Small intestine (tissue), 16 donors: ENCODE results near the gene STUB1. TPM values are rescaled to one million over a fixed set of nuclear protein-coding genes. Genes with fewer than 3 reads are reported as not detected.

Experiments
- DNase-seq, 2 donors: peaks; one replicate each; pipeline versions ENCODE4 v3.0.0 to v3.0.0-alpha.2; 2013
- FAIRE-seq: peaks from 2 replicates; lab custom pipeline; 2012; peaks lifted over from hg19 to GRCh38; lab: Jason Lieb, UNC
- H3K27ac ChIP-seq, 3 donors: one replicate each; pipeline ENCODE4 v1.5.1; 2013; ENCODE audit warnings: low read length in 2 of 3, mild to moderate bottlenecking in 2 of 3, control low read depth in 1 of 3, inconsistent platforms in 1 of 3, low read depth in 1 of 3, moderate library complexity in 1 of 3
- H3K27me3 ChIP-seq, 3 donors: one replicate each; pipeline ENCODE4 v1.6.1; 2013; ENCODE audit warnings: low read length in 3 of 3, inconsistent platforms in 1 of 3; ENCODE audit not compliant: control insufficient read depth in 3 of 3, insufficient read depth in 3 of 3
- H3K36me3 ChIP-seq, 3 donors: one replicate each; pipeline ENCODE4 v1.6.1; 2013; ENCODE audit warnings: low read length in 3 of 3, inconsistent platforms in 1 of 3, low read depth in 1 of 3, mild to moderate bottlenecking in 1 of 3, moderate library complexity in 1 of 3; ENCODE audit not compliant: control insufficient read depth in 3 of 3, insufficient read depth in 2 of 3
- H3K4me1 ChIP-seq, 3 donors: one replicate each; pipeline ENCODE4 v1.6.1; 2013; ENCODE audit warnings: low read length in 2 of 3, inconsistent platforms in 1 of 3, low read depth in 1 of 3, mild to moderate bottlenecking in 1 of 3, moderate library complexity in 1 of 3; ENCODE audit not compliant: control insufficient read depth in 3 of 3, insufficient read depth in 2 of 3
- H3K4me3 ChIP-seq, 3 donors: one replicate each; pipeline ENCODE4 v1.5.1; 2013; ENCODE audit warnings: low read length in 3 of 3, control low read depth in 1 of 3, inconsistent platforms in 1 of 3, low read depth in 1 of 3, mild to moderate bottlenecking in 1 of 3, moderate library complexity in 1 of 3
- H3K9me3 ChIP-seq, 2 donors: one replicate each; pipeline ENCODE4 v1.6.1; 2013; ENCODE audit warnings: low read depth in 1 of 2, low read length in 1 of 2; ENCODE audit not compliant: control insufficient read depth in 2 of 2, insufficient read depth in 1 of 2
- WGBS, 3 donors: extraction: QIAGEN DNeasy Blood & Tissue Kit; methylation state at CpG; one replicate each; pipeline ENCODE4 v1.1.7; 2013; 5-methylcytosine and 5-hydroxymethylcytosine counted together
- long read RNA-seq, 10 donors: transcript quantifications; one replicate each; lab custom pipeline, GENCODE V29; 2026
- polyA plus RNA-seq, 4 donors: library from polyadenylated mRNA; stranded (reverse) in 3 of 4; unstranded in 1 of 4; fragments of 200-250 nt in 3 of 4; fragments of 120-200 nt in 1 of 4; gene quantifications; one replicate each; pipeline versions ENCODE4 v1.2.1 to v1.2.3, GENCODE V29; 2013
- donor health status: healthy with polysubstance abuse.
- donor health status: control.
- donor health status: control.
- donor health status: Bipolar disorder and iron deficiency.
- donor health status: healthy.

STUB1 gene
- 100 to 1,000 TPM in 3 of 4 donors, 10 to 100 TPM in 1; 66.2 to 122 (median 118) TPM for polyA plus RNA-seq
- long read RNA-seq, donor 1: 0 reads
- long read RNA-seq, donor 2, transcript STUB1-201 (7 exons, 1,472 nt): major isoform, 18 of 19 reads
- long read RNA-seq, donor 2, partial matches to known transcripts: 0 of 19 reads
- long read RNA-seq, donor 2, other reads (novel, unspliced or antisense): 0 of 19 reads
- long read RNA-seq, donor 3, transcript STUB1-201 (7 exons, 1,472 nt): major isoform, 19 of 28 reads
- long read RNA-seq, donor 3, partial matches to known transcripts: 5 of 28 reads
- long read RNA-seq, donor 3, other reads (novel, unspliced or antisense): 0 of 28 reads
- long read RNA-seq, donor 4, partial matches to known transcripts: 0 of 4 reads
- long read RNA-seq, donor 4, other reads (novel, unspliced or antisense): 0 of 4 reads
- long read RNA-seq, donor 5, transcript STUB1-201 (7 exons, 1,472 nt): major isoform, 11 of 13 reads
- long read RNA-seq, donor 5, partial matches to known transcripts: 0 of 13 reads
- long read RNA-seq, donor 5, other reads (novel, unspliced or antisense): 0 of 13 reads
- long read RNA-seq, donor 6, transcript STUB1-201 (7 exons, 1,472 nt): major isoform, 32 of 35 reads
- long read RNA-seq, donor 6, partial matches to known transcripts: 0 of 35 reads
- long read RNA-seq, donor 6, other reads (novel, unspliced or antisense): 0 of 35 reads
- long read RNA-seq, donor 7, transcript STUB1-201 (7 exons, 1,472 nt): major isoform, 75 of 83 reads
- long read RNA-seq, donor 7, transcript STUB1-204 (6 exons, 875 nt): minor isoform, 5 of 83 reads
- long read RNA-seq, donor 7, partial matches to known transcripts: 0 of 83 reads
- long read RNA-seq, donor 7, other reads (novel, unspliced or antisense): 0 of 83 reads
- long read RNA-seq, donor 8, partial matches to known transcripts: 0 of 1 reads
- long read RNA-seq, donor 8, other reads (novel, unspliced or antisense): 0 of 1 reads
- long read RNA-seq, donor 9, partial matches to known transcripts: 0 of 5 reads
- long read RNA-seq, donor 9, other reads (novel, unspliced or antisense): 0 of 5 reads
- long read RNA-seq, donor 10, transcript STUB1-201 (7 exons, 1,472 nt): major isoform, 54 of 59 reads
- long read RNA-seq, donor 10, partial matches to known transcripts: 0 of 59 reads
- long read RNA-seq, donor 10, other reads (novel, unspliced or antisense): 0 of 59 reads

GRCh38 chr16:679814-680624 is at the start of gene STUB1:
Gene STUB1 (plus strand): TSS chr16:680410. CDS start chr16:680526, 116 bp downstream.
- Histone ChIP-seq H3K4me3 (peak within 1 kb of the TSS; percentile 79 to 90 (median 82)), H3K9me3 (no peaks in the 10 kb centered on the region), H3K27ac (peak within 1 kb of the TSS; percentile 82 to 97 (median 96)), H3K36me3 (peaks cover 5 to 34% (median 8%) of the 10 kb centered on the region in 3 donors), H3K4me1 (peaks cover 8 to 47% (median 9%) of the 10 kb centered on the region in 3 donors), H3K27me3 (peaks cover 0 to 3% (median 0%) of the 10 kb centered on the region in 3 donors)
- DNase-seq: peak; percentile 76 to 90
- no peak for FAIRE-seq
- WGBS, 3 donors: 0 to 1% (median 1%) methylated on average over 37 to 91 of the region's 91 CpGs

GRCh38 chr16:630815-631405 is 49.3 kb upstream of the STUB1 start, which contains the start of gene WFIKKN1:
Gene WFIKKN1 (plus strand): TSS chr16:630985. CDS start chr16:631254, 269 bp downstream.
- DNase-seq: peak; percentile 33 to 48
- Histone ChIP-seq H3K9me3 (no peaks in the 10 kb centered on the region), H3K4me3 (no peak within 1 kb of the TSS), H3K36me3 (peaks cover 0 to 61% (median 5%) of the 10 kb centered on the region in 3 donors), H3K27ac (no peak within 1 kb of the TSS), H3K27me3 (no peaks in the 10 kb centered on the region), H3K4me1 (peaks cover 0 to 30% (median 3%) of the 10 kb centered on the region in 3 donors)
- no peak for FAIRE-seq
- 3 to 6% (median 4%) methylated on average over 22 to 23 of the region's 23 CpGs for WGBS, 3 donors

DNA sequence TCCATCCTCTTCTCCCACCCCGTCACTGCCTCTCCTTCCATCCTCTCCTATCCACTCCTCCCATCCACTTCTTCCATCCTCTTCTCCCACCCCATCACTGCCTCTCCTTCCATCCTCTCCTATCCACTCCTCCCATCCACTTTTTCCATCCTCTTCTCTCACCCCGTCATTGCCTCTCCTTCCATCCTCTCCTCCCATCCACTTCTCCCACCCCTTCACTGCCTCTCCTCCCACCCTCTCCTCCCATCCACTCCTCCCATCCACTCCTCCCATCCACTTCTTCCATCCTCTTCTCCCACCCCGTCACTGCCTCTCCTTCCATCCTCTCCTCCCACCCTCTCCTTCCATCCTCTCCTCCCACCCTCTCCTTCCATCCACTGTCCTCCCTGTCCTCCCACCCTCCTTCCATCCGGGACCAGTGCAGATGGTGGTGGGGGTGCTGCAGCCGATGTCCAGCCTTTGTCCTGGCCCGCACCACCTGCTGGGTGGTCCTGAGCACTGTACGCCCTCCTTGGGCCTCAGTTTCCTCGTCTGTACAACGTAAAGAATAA is 48.3 kb upstream of the STUB1 start:
- no peak overlapping the region for H3K4me3 ChIP-seq
- H3K27ac ChIP-seq: no peak overlapping the region
- peaks cover 0 to 52% (median 3%) of the 10 kb centered on the region in 3 donors for H3K36me3 ChIP-seq
- FAIRE-seq (no peak), DNase-seq (no peak)
- H3K9me3 ChIP-seq: no peaks in the 10 kb centered on the region
- WGBS, 3 donors: 45 to 57% (median 49%) methylated on average over 9 of the region's 9 CpGs
- H3K4me1 ChIP-seq: peaks cover 0 to 30% (median 3%) of the 10 kb centered on the region in 3 donors
- H3K27me3 ChIP-seq: no peaks in the 10 kb centered on the region

GRCh38 chr16:632486-633335 is 47.5 kb upstream of the STUB1 start:
- Histone ChIP-seq H3K27me3 (no peaks in the 10 kb centered on the region), H3K9me3 (no peaks in the 10 kb centered on the region)
- WGBS, 3 donors: 93 to 94% (median 94%) methylated on average over 63 to 67 of the region's 67 CpGs

DNA sequence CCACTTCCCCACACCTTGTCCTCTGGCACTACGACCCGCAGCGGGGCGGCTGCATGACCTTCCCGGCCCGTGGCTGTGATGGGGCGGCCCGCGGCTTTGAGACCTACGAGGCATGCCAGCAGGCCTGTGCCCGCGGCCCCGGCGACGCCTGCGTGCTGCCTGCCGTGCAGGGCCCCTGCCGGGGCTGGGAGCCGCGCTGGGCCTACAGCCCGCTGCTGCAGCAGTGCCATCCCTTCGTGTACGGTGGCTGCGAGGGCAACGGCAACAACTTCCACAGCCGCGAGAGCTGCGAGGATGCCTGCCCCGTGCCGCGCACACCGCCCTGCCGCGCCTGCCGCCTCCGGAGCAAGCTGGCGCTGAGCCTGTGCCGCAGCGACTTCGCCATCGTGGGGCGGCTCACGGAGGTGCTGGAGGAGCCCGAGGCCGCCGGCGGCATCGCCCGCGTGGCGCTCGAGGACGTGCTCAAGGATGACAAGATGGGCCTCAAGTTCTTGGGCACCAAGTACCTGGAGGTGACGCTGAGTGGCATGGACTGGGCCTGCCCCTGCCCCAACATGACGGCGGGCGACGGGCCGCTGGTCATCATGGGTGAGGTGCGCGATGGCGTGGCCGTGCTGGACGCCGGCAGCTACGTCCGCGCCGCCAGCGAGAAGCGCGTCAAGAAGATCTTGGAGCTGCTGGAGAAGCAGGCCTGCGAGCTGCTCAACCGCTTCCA is 46.7 kb upstream of the STUB1 start:
- H3K36me3 ChIP-seq: peaks cover 0 to 36% (median 0%) of the 10 kb centered on the region in 3 donors
- 97% methylated on average over 53 to 74 of the region's 74 CpGs for WGBS, 3 donors
- no peaks in the 10 kb centered on the region for H3K27me3 ChIP-seq
- no peak for DNase-seq
- H3K27ac ChIP-seq: no peak overlapping the region
- peaks cover 0 to 42% (median 3%) of the 10 kb centered on the region in 3 donors for H3K4me1 ChIP-seq
- no peak for FAIRE-seq
- no peak overlapping the region for H3K4me3 ChIP-seq
- no peaks in the 10 kb centered on the region for H3K9me3 ChIP-seq

More at GRCh38 chr16:632486-633335, 47.5 kb upstream of the STUB1 start:
- H3K36me3 ChIP-seq: peaks cover 0 to 44% (median 0%) of the 10 kb centered on the region in 3 donors
- H3K4me1 ChIP-seq: peaks cover 0 to 36% (median 3%) of the 10 kb centered on the region in 3 donors
- no peak for FAIRE-seq
- DNase-seq: no peak
- no peak overlapping the region for H3K4me3 ChIP-seq
- H3K27ac ChIP-seq: no peak overlapping the region

- Histone ChIP-seq H3K9me3 (no peaks in the 10 kb centered on the region), H3K36me3 (peaks cover 0 to 30% (median 0%) of the 10 kb centered on the region in 3 donors), H3K4me3 (no peak overlapping the region), H3K4me1 (peaks cover 0 to 42% (median 3%) of the 10 kb centered on the region in 3 donors), H3K27ac (no peak overlapping the region), H3K27me3 (no peaks in the 10 kb centered on the region)
- WGBS, 3 donors: 86 to 93% (median 89%) methylated on average over 19 to 22 of the region's 22 CpGs
- DNase-seq (no peak), FAIRE-seq (no peak)
Measured at GRCh38 chr16:634051-634670, 46.0 kb upstream of the STUB1 start.
